ENCODE measurements around the gene HDAC4.

HDAC4 gene

DNA sequence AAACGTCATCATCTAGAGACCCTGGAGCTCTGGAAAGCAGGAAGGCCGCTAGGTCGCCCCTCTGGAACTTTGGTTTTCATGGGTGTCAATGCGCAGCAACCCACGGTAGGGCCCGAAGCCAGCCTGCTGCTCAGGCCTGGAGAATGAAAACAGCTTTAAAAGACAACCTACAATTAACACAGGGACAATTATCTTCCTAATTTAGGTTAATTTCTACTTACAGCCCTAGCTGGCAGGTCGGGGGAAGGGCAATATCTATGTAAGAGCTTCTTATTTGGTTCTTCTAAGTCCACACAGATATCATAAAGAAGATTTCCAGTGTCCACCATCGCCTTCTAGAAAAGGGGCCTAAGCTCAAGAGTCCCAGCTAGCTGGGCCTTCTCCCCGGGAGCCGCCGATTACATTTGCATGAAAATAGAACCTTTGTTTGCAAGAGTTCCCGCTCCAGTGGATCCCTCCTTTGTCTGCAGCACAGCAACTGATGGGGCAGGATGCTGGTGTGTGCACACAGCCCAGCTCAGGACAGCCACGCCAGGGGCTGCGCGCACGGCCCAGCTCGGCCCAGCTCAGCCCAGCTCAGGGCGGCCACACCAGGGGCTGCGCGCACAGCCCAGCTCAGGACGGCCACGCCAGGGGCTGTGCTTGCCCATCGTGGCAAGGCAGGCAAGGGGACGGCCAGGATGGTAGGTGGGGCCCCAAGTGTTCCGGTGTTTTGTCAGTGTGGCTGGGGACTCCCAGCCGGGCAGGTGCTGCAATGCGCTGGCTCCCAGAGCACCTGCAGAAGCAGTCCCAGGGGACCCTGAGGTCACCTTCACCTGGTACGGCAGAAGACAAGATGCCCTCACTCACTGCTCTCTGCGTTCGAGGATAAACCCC, 109.1 kb downstream of the HDAC4 start:
- H3K9me2 ChIP-seq (replicated peaks; ENCODE audit: insufficient read depth, low read length): no peaks in the 10 kb centered on the region
- no peaks in the 10 kb centered on the region for H3K27me3 ChIP-seq (replicated peaks; ENCODE audit: insufficient read depth, low read length)
- no peak overlapping the region for H3K27ac ChIP-seq (ENCODE audit: low read length)
- TF ChIP-seq EZH2 (optimal IDR thresholded peaks at IDR 0.05; ENCODE audit: low read depth, low read length) (no peak), EZH2phosphoT487 (IDR thresholded peaks at IDR 0.05; ENCODE audit: low read length) (no peak)
- TF ChIP-seq, protein P1, sequence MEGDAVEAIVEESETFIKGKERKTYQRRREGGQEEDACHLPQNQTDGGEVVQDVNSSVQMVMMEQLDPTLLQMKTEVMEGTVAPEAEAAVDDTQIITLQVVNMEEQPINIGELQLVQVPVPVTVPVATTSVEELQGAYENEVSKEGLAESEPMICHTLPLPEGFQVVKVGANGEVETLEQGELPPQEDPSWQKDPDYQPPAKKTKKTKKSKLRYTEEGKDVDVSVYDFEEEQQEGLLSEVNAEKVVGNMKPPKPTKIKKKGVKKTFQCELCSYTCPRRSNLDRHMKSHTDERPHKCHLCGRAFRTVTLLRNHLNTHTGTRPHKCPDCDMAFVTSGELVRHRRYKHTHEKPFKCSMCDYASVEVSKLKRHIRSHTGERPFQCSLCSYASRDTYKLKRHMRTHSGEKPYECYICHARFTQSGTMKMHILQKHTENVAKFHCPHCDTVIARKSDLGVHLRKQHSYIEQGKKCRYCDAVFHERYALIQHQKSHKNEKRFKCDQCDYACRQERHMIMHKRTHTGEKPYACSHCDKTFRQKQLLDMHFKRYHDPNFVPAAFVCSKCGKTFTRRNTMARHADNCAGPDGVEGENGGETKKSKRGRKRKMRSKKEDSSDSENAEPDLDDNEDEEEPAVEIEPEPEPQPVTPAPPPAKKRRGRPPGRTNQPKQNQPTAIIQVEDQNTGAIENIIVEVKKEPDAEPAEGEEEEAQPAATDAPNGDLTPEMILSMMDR (IDR thresholded peaks at IDR 0.05; ENCODE audit: low read length): no peak
- no peak overlapping the region for H3K4me2 ChIP-seq (ENCODE audit: low read depth, low read length)
- DNase-seq: no peak
- peaks cover 10% of the 10 kb centered on the region for H3K4me1 ChIP-seq (ENCODE audit: low read length)
- H3K9ac ChIP-seq (ENCODE audit: low read length): no peak overlapping the region
- H3K36me3 ChIP-seq (replicated peaks; ENCODE audit: insufficient read depth, low read length): no peaks in the 10 kb centered on the region
- no peak overlapping the region for H3K4me3 ChIP-seq (ENCODE audit: low read length)
- no peaks in the 10 kb centered on the region for H3K9me3 ChIP-seq (replicated peaks; ENCODE audit: insufficient read depth, low read length)
- H2AFZ ChIP-seq (ENCODE audit: low read length): no peak overlapping the region
- H3F3A ChIP-seq (ENCODE audit: insufficient read depth, low read length): peaks cover 13% of the 10 kb centered on the region
- peaks cover 85% of the 10 kb centered on the region for H3K79me2 ChIP-seq (ENCODE audit: low read length)
- no peaks in the 10 kb centered on the region for H4K20me1 ChIP-seq (ENCODE audit: insufficient read depth, low read length)

DNA sequence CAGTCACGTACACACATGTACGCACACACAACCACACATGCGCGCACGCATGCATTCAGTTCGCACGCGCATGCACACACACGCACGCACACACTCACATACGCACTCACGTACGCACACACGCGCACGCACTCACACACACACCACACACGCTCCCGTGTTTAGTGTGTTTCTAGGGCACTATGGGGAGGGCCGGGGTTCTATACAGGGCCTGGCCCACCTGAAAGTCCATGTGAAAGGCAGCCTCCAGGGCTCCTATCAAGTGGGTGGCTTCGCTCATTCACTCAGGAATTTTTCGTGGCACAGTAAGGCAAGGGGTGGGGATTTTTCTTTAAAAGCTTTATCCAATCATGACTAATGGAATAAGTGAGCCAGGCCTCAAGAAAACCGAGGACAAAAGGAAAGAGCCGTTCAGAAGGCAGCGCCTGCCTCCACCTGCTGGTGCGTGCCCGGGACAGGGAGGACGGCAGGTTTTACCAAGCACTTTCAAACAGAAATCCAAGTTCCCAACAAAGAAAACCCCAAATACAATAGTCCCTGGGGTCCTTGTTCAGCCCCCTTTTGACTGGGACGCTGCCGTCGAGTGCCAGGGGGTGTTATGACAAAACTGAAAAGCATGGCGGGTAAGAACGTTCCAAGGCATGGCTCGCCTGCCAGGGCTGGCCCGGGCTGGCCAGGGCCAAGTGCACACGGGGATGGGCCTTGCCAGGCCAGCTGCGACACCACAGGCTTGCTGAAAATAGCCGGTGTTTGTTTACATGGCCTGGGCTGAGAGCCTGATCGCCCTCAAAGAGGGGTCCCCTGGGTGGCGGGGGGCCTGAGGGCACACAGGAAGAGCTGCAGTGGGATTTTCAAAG, 110.0 kb downstream of the HDAC4 start:
- Histone ChIP-seq H2AFZ (ENCODE audit: low read length) (no peak overlapping the region), H3K4me1 (ENCODE audit: low read length) (peaks cover 10% of the 10 kb centered on the region), H3K9me3 (replicated peaks; ENCODE audit: insufficient read depth, low read length) (no peaks in the 10 kb centered on the region), H3K9me2 (replicated peaks; ENCODE audit: insufficient read depth, low read length) (no peaks in the 10 kb centered on the region), H3K27me3 (replicated peaks; ENCODE audit: insufficient read depth, low read length) (no peaks in the 10 kb centered on the region), H3F3A (ENCODE audit: insufficient read depth, low read length) (peaks cover 13% of the 10 kb centered on the region), H3K4me3 (ENCODE audit: low read length) (no peak overlapping the region), H3K9ac (ENCODE audit: low read length) (no peak overlapping the region), H4K20me1 (ENCODE audit: insufficient read depth, low read length) (no peaks in the 10 kb centered on the region), H3K36me3 (replicated peaks; ENCODE audit: insufficient read depth, low read length) (no peaks in the 10 kb centered on the region), H3K27ac (ENCODE audit: low read length) (no peak overlapping the region), H3K4me2 (ENCODE audit: low read depth, low read length) (no peak overlapping the region), H3K79me2 (ENCODE audit: low read length) (peaks cover 82% of the 10 kb centered on the region)
- TF ChIP-seq EZH2 (optimal IDR thresholded peaks at IDR 0.05; ENCODE audit: low read depth, low read length) (no peak), EZH2phosphoT487 (IDR thresholded peaks at IDR 0.05; ENCODE audit: low read length) (no peak)
- TF ChIP-seq, protein P1 (IDR thresholded peaks at IDR 0.05; ENCODE audit: low read length): no peak
- DNase-seq: no peak

DNA sequence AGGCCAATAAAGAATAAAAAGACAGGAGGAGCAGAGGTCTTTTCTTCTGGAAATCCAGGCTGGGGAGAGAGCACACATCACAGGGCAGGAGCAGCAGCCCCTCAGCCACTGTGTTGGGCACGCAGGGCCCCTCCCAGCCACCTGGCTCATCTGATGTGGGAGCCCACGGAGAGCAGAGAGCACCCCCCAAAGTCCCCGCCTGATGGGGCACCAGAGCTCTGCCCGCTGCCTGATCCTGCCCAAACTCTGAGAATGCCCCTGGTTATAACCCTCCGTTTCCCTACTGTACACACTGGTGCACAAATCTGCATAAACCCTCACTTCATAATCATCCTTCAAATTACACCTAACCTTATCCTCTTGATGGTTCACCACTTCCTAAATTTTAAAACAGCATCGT, 111.3 kb downstream of the HDAC4 start:
- no peaks in the 10 kb centered on the region for H3K9me2 ChIP-seq (replicated peaks; ENCODE audit: insufficient read depth, low read length)
- peaks cover 86% of the 10 kb centered on the region for H3K79me2 ChIP-seq (ENCODE audit: low read length)
- peaks cover 13% of the 10 kb centered on the region for H3F3A ChIP-seq (ENCODE audit: insufficient read depth, low read length)
- H3K27me3 ChIP-seq (replicated peaks; ENCODE audit: insufficient read depth, low read length): no peaks in the 10 kb centered on the region
- H3K36me3 ChIP-seq (replicated peaks; ENCODE audit: insufficient read depth, low read length): no peaks in the 10 kb centered on the region
- no peaks in the 10 kb centered on the region for H3K9me3 ChIP-seq (replicated peaks; ENCODE audit: insufficient read depth, low read length)
- H3K4me2 ChIP-seq (ENCODE audit: low read depth, low read length): peak overlapping the region; percentile 77
- peak overlapping the region; percentile 39; the same call in 1 of the 2 replicates for H3K4me3 ChIP-seq (ENCODE audit: low read length)
- no peaks in the 10 kb centered on the region for H4K20me1 ChIP-seq (ENCODE audit: insufficient read depth, low read length)
- 0 out of 2 replicates have a peak overlapping the region, but pooled peaks have one; percentile 2 for H2AFZ ChIP-seq (ENCODE audit: low read length)
- H3K4me1 ChIP-seq (ENCODE audit: low read length): peaks cover 10% of the 10 kb centered on the region
- no peak for DNase-seq
- no peak for TF ChIP-seq EZH2 (optimal IDR thresholded peaks at IDR 0.05; ENCODE audit: low read depth, low read length)
- TF ChIP-seq, protein P1 (IDR thresholded peaks at IDR 0.05; ENCODE audit: low read length): no peak
- no peak for TF ChIP-seq EZH2phosphoT487 (IDR thresholded peaks at IDR 0.05; ENCODE audit: low read length)
- H3K9ac ChIP-seq (ENCODE audit: low read length): peak overlapping the region; percentile 48
- peak overlapping the region; percentile 86 for H3K27ac ChIP-seq (ENCODE audit: low read length)
